Suprapubic skin (tissue), 3 donors: Measurements from ENCODE around the gene HIVEP2.

Experiments used
- CTCF ChIP-seq, 2 donors: fragments of 200-600 bp in 1 of 2; fragments of 450-650 bp in 1 of 2; sonication (generic) in 1 of 2; IDR thresholded peaks; one replicate each; pipeline ENCODE4 v1.5.1; 2016 to 2019; ENCODE audit warnings: antibody characterized with exemption in 2 of 2, mild to moderate bottlenecking in 1 of 2, moderate library complexity in 1 of 2
- POLR2A ChIP-seq, 2 donors: fragments of 450-650 bp; IDR thresholded peaks; one replicate each; pipeline ENCODE4 v1.6.1; 2017; ENCODE audit warnings: antibody characterized with exemption in 2 of 2, mild to moderate bottlenecking in 2 of 2, moderate library complexity in 2 of 2

GRCh38 chr6:142738731-142739130, 206.2 kb downstream of the HIVEP2 start:
- TF ChIP-seq POLR2A (IDR thresholded peaks at IDR 0.05) (no peak), CTCF (IDR thresholded peaks at IDR 0.05) (no peak)
